ENCODE measurements around the gene STK17A. TPM values are rescaled to one million over a fixed set of nuclear protein-coding genes. Genes with fewer than 3 reads are reported as not detected.
"Not testable (repeated sequence)": the region's sequence is repeated elsewhere in the genome, so short reads cannot be mapped to it uniquely, and the experiment has no call there.

The STK17A gene
- total RNA-seq, 1 experiment from 2014 or later: 75.4 TPM

DNA sequence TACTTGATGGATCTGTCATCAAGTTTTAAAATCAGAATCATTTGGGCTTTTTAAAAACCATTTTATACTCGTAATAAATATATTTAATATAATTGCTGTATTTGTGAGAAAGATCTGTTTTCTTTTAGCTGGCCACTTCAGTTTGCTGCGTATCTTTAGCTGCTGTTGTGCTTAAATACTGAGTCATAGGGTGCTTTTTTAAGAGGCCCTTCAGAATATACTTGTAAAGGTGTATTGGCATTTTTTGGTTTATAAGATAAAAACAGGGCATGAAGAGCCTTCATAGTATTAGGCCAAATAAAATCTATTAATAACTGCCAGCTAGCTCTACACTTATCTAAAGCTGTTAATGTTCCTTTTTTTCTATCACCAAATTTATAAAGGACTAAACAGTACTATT lies 43.8 kb downstream of the STK17A start:
- H3F3A ChIP-seq (ENCODE audit: low read length, unreplicated experiment): peaks cover 10% of the 10 kb centered on the region
- peaks cover 70% of the 10 kb centered on the region for H3K79me2 ChIP-seq (ENCODE audit: low read length)
- H3K9me3 ChIP-seq (ENCODE audit: low read length): no peaks in the 10 kb centered on the region
- H3K4me1 ChIP-seq (ENCODE audit: insufficient read depth, low read length): peaks cover 19% of the 10 kb centered on the region; the same call in 1 of the 2 replicates
- ATAC-seq (peak; percentile 35), DNase-seq (no peak)
- no peak overlapping the region for H3K9ac ChIP-seq (ENCODE audit: low read length)
- H2AFZ ChIP-seq (ENCODE audit: low read length): no peak overlapping the region
- intact Hi-C loops (cut with micrococcal nuclease): no loop called here
- H3K9me2 ChIP-seq (replicated peaks; ENCODE audit: low read length): no peaks in the 10 kb centered on the region
- BruUV-seq (replicated peaks): no TSS peak
- no peaks in the 10 kb centered on the region for H3K27me3 ChIP-seq (ENCODE audit: low read length)
- no peak overlapping the region for H3K4me3 ChIP-seq (ENCODE audit: low read length)
- no peak overlapping the region for H3K27ac ChIP-seq (ENCODE audit: low read length)
- ChIA-PET POLR2A (ENCODE audit: unreplicated experiment) (interaction anchor here (0.5 to 1.0 kb wide), 3 partner anchors 21 to 44 kb away, joined by 4 to 15 read pairs (median 10); partner anchors contain the start of gene STK17A), CTCF (no interaction called here)
- H3K36me3 ChIP-seq (ENCODE audit: low read depth, low read length): peaks cover 75% of the 10 kb centered on the region
- TF ChIP-seq, protein P1, sequence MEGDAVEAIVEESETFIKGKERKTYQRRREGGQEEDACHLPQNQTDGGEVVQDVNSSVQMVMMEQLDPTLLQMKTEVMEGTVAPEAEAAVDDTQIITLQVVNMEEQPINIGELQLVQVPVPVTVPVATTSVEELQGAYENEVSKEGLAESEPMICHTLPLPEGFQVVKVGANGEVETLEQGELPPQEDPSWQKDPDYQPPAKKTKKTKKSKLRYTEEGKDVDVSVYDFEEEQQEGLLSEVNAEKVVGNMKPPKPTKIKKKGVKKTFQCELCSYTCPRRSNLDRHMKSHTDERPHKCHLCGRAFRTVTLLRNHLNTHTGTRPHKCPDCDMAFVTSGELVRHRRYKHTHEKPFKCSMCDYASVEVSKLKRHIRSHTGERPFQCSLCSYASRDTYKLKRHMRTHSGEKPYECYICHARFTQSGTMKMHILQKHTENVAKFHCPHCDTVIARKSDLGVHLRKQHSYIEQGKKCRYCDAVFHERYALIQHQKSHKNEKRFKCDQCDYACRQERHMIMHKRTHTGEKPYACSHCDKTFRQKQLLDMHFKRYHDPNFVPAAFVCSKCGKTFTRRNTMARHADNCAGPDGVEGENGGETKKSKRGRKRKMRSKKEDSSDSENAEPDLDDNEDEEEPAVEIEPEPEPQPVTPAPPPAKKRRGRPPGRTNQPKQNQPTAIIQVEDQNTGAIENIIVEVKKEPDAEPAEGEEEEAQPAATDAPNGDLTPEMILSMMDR (conservative IDR thresholded peaks at IDR 0.05; ENCODE audit: low read depth, low read length): no peak
- no peak for TF ChIP-seq EZH2 (IDR thresholded peaks at IDR 0.05; ENCODE audit: low read length, unreplicated experiment)
- TF ChIP-seq EZH2phosphoT487 (IDR thresholded peaks at IDR 0.05; ENCODE audit: borderline replicate concordance, low read length): no peak
- no peak overlapping the region for H3K4me2 ChIP-seq (ENCODE audit: low read length)
- peaks cover 5% of the 10 kb centered on the region; the same call in 1 of the 2 replicates for H4K20me1 ChIP-seq (ENCODE audit: low read length)

DNA sequence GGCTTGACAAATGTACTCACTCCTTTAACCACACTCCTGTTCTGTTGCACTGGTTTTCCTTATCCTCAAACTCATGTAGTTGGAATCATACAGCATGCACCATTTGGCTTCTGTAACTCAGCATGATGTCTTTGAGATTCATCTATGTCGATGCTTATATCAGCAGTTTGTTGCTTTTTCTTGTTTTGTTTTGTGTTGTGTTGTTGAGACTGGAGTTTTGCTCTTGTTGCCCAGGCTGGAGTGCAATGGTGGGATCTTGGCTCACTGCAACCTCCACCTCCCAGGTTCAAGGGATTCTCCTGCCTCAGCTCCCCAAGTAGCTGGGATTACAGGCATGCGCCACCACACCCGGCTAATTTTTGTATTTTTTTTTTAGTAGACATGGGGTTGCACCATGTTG lies 44.9 kb downstream of the STK17A start:
- H3F3A ChIP-seq (ENCODE audit: low read length, unreplicated experiment); H3K9ac ChIP-seq (ENCODE audit: low read length); H3K9me2 ChIP-seq (replicated peaks; ENCODE audit: low read length); H3K27me3 ChIP-seq (ENCODE audit: low read length); H3K9me3 ChIP-seq (ENCODE audit: low read length); intact Hi-C loops (cut with micrococcal nuclease); POLR2A ChIA-PET (ENCODE audit: unreplicated experiment); ATAC-seq; H3K4me2 ChIP-seq (ENCODE audit: low read length); H2AFZ ChIP-seq (ENCODE audit: low read length); H4K20me1 ChIP-seq (ENCODE audit: low read length); H3K4me3 ChIP-seq (ENCODE audit: low read length); CTCF ChIA-PET; H3K27ac ChIP-seq (ENCODE audit: low read length); BruUV-seq (replicated peaks); DNase-seq: not testable (repeated sequence)
- H3K36me3 ChIP-seq (ENCODE audit: low read depth, low read length): peaks cover 79% of the 10 kb centered on the region
- peaks cover 59% of the 10 kb centered on the region for H3K79me2 ChIP-seq (ENCODE audit: low read length)
- peaks cover 19% of the 10 kb centered on the region; the same call in 1 of the 2 replicates for H3K4me1 ChIP-seq (ENCODE audit: insufficient read depth, low read length)

DNA sequence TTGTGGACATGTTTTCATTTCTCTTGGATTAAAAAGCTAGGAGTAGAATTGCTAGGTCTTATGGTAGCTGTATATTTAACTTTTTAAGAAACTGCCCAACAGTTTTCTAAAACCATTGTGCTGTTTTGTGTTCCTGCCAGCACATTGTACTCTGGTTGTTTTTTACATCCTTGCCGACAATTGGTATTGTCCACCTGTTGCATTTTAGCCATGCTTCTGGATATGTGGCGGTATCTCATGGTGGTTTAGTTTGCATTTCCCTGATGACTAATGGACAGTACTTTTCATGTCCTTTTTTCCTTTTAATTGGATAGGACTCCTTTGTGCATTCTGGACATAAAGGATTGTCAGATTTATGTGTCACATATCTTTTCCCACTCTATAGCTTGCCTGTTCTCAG lies 45.5 kb downstream of the STK17A start:
- Histone ChIP-seq H3K4me2 (ENCODE audit: low read length) (no peak overlapping the region), H3K4me3 (ENCODE audit: low read length) (no peak overlapping the region), H3K9me2 (replicated peaks; ENCODE audit: low read length) (no peaks in the 10 kb centered on the region), H3K36me3 (ENCODE audit: low read depth, low read length) (peaks cover 83% of the 10 kb centered on the region), H3F3A (ENCODE audit: low read length, unreplicated experiment) (peaks cover 10% of the 10 kb centered on the region), H3K9ac (ENCODE audit: low read length) (no peak overlapping the region), H3K27me3 (ENCODE audit: low read length) (no peaks in the 10 kb centered on the region), H3K9me3 (ENCODE audit: low read length) (no peaks in the 10 kb centered on the region), H3K79me2 (ENCODE audit: low read length) (peaks cover 56% of the 10 kb centered on the region), H4K20me1 (ENCODE audit: low read length) (peaks cover 5% of the 10 kb centered on the region; the same call in 1 of the 2 replicates), H3K27ac (ENCODE audit: low read length) (no peak overlapping the region), H2AFZ (ENCODE audit: low read length) (no peak overlapping the region), H3K4me1 (ENCODE audit: insufficient read depth, low read length) (peaks cover 19% of the 10 kb centered on the region; the same call in 1 of the 2 replicates)
- POLR2A ChIA-PET (ENCODE audit: unreplicated experiment): interaction anchor here (0.5 kb wide), 1 partner anchor 256 kb away, joined by 3 read pairs; no protein-coding TSS in a partner anchor
- intact Hi-C loops (cut with micrococcal nuclease): no loop called here
- 0 out of 2 replicates have a peak, but pooled peaks have one; percentile 9 for ATAC-seq
- CTCF ChIA-PET: no interaction called here
- DNase-seq: no peak
- BruUV-seq (replicated peaks): no TSS peak
- TF ChIP-seq EZH2 (IDR thresholded peaks at IDR 0.05; ENCODE audit: low read length, unreplicated experiment) (no peak), EZH2phosphoT487 (IDR thresholded peaks at IDR 0.05; ENCODE audit: borderline replicate concordance, low read length) (no peak)
- TF ChIP-seq, protein P1 (conservative IDR thresholded peaks at IDR 0.05; ENCODE audit: low read depth, low read length): no peak

All from PC-3 (cell line).